Neural progenitor cell (in vitro differentiated cells): Measurements from ENCODE around the gene CDC23. TPM values are rescaled to one million over a fixed set of nuclear protein-coding genes. Genes with fewer than 3 reads are reported as not detected.
"Not testable (repeated sequence)": the region's sequence is repeated elsewhere in the genome, so short reads cannot be mapped to it uniquely, and the experiment has no call there.

Source experiments
- DNase-seq: peaks from one replicate; pipeline ENCODE4 v3.0.0-alpha.2; 2016; ENCODE audit warnings: low spot score
- H2AFZ ChIP-seq: fragments of 200-600 bp; sonication (generic); replicated peaks from 2 replicates; pipeline ENCODE4 v1.6.1; 2016; ENCODE audit warnings: antibody characterized with exemption
- H3F3A ChIP-seq: fragments of 200-600 bp; sonication (generic); 2 replicates; pipeline ENCODE4 v1.6.1; 2016; ENCODE audit warnings: antibody characterized with exemption, low read depth
- H3K27ac ChIP-seq: fragments of 200-600 bp; sonication (generic); 2 replicates; pipeline ENCODE4 v1.5.1; 2016; ENCODE audit warnings: mild to moderate bottlenecking
- H3K27me3 ChIP-seq: fragments of 200-600 bp; sonication (generic); 2 replicates; pipeline ENCODE4 v1.6.1; 2016; ENCODE audit warnings: mild to moderate bottlenecking, moderate library complexity
- H3K36me3 ChIP-seq: fragments of 200-600 bp; sonication (generic); 2 replicates; pipeline ENCODE4 v1.5.1; 2016
- H3K4me1 ChIP-seq: fragments of 200-600 bp; sonication (generic); 2 replicates; pipeline ENCODE4 v1.6.1; 2016; ENCODE audit warnings: mixed run types
- H3K4me2 ChIP-seq: fragments of 200-600 bp; sonication (generic); 2 replicates; pipeline ENCODE4 v1.6.1; 2016
- H3K4me3 ChIP-seq: fragments of 200-600 bp; sonication (generic); 2 replicates; pipeline ENCODE4 v1.5.1; 2016
- H3K79me2 ChIP-seq: fragments of 200-600 bp; sonication (generic); 2 replicates; pipeline ENCODE4 v1.6.1; 2016; ENCODE audit warnings: low read depth
- H3K9ac ChIP-seq: fragments of 200-600 bp; sonication (generic); 2 replicates; pipeline ENCODE4 v1.6.1; 2016
- H3K9me3 ChIP-seq: fragments of 200-600 bp; sonication (generic); 2 replicates; pipeline ENCODE4 v1.5.1; 2016; ENCODE audit warnings: low read depth
- H4K20me1 ChIP-seq: fragments of 200-600 bp; sonication (generic); 2 replicates; pipeline ENCODE4 v1.6.1; 2016; ENCODE audit warnings: low read depth
- H3K27ac Mint-ChIP-seq: 3 replicates; pipeline ENCODE4 v1.8.0; 2021; ENCODE audit warnings: mixed read lengths
- H3K27me3 Mint-ChIP-seq: 2 replicates; pipeline ENCODE4 v1.8.0; 2022; ENCODE audit warnings: low read depth, mild to moderate bottlenecking, inconsistent platforms, moderate library complexity, mixed read lengths; ENCODE audit not compliant: insufficient read depth
- H3K36me3 Mint-ChIP-seq: 3 replicates; pipeline ENCODE4 v1.8.0; 2021; ENCODE audit warnings: mixed read lengths
- H3K4me1 Mint-ChIP-seq: 3 replicates; pipeline ENCODE4 v1.8.0; 2021; ENCODE audit warnings: mixed read lengths
- H3K4me3 Mint-ChIP-seq: 3 replicates; pipeline ENCODE4 v1.8.0; 2021; ENCODE audit warnings: mild to moderate bottlenecking, moderate library complexity, mixed read lengths
- H3K9me3 Mint-ChIP-seq: 3 replicates; pipeline ENCODE4 v1.8.0; 2020; ENCODE audit warnings: mixed read lengths
- EZH2 ChIP-seq: fragments of 200-600 bp; sonication (generic); IDR thresholded peaks from 2 replicates; pipeline ENCODE4 v1.6.1; 2017; ENCODE audit warnings: antibody characterized with exemption, mild to moderate bottlenecking, moderate library complexity
- EZH2phosphoT487 ChIP-seq: fragments of 200-600 bp; sonication (generic); IDR thresholded peaks from 2 replicates; pipeline ENCODE4 v1.6.1; 2017; ENCODE audit warnings: antibody characterized with exemption
- total RNA-seq: library from RNA; depleted of rRNA; stranded (reverse); fragments of >200 nt; gene quantifications from 2 replicates; pipeline ENCODE4 v1.2.3, GENCODE V29; 2015; ENCODE audit warnings: low replicate concordance
- TF ChIP-seq, protein P1 (sequence below): fragments of 200-600 bp; sonication (generic); IDR thresholded peaks from 2 replicates; pipeline ENCODE4 v1.5.1; 2017; ENCODE audit warnings: antibody characterized with exemption, mild to moderate bottlenecking

The CDC23 gene
- total RNA-seq, 1 donor from 2014 or later, result 83.3 TPM

DNA sequence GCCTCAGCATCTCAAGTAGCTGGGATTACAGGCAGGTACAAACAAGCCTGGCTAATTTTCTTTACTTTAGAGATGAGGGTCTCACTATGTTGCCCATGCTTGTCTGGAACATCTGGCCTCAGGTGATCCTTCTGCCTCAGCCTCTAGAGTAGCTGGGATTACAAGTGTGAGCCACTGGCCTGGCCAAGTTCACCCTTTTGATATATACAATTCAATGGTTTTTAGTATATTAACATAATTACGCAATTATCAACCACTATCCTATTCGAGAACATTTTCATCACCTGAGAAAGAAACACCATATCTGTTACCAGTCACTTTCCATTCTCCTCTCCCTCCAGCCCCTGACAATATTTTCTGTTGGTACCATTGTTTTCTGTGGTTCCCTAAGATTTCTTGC, 3.7 kb upstream of the CDC23 start:
- no peak overlapping the region for H3K27ac ChIP-seq
- Mint-ChIP-seq H3K27ac (no peak overlapping the region), H3K9me3 (no peaks in the 10 kb centered on the region), H3K4me3 (no peak overlapping the region), H3K4me1 (peaks cover 14% of the 10 kb centered on the region), H3K36me3 (peaks cover 2% of the 10 kb centered on the region), H3K27me3 (peaks cover 2% of the 10 kb centered on the region)
- no peak overlapping the region for H3K9ac ChIP-seq
- TF ChIP-seq EZH2 (no peak), EZH2phosphoT487 (no peak)
- TF ChIP-seq, protein P1, sequence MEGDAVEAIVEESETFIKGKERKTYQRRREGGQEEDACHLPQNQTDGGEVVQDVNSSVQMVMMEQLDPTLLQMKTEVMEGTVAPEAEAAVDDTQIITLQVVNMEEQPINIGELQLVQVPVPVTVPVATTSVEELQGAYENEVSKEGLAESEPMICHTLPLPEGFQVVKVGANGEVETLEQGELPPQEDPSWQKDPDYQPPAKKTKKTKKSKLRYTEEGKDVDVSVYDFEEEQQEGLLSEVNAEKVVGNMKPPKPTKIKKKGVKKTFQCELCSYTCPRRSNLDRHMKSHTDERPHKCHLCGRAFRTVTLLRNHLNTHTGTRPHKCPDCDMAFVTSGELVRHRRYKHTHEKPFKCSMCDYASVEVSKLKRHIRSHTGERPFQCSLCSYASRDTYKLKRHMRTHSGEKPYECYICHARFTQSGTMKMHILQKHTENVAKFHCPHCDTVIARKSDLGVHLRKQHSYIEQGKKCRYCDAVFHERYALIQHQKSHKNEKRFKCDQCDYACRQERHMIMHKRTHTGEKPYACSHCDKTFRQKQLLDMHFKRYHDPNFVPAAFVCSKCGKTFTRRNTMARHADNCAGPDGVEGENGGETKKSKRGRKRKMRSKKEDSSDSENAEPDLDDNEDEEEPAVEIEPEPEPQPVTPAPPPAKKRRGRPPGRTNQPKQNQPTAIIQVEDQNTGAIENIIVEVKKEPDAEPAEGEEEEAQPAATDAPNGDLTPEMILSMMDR, result no peak
- no peaks in the 10 kb centered on the region for H3K36me3 ChIP-seq
- H4K20me1 ChIP-seq, result no peaks in the 10 kb centered on the region
- H3K79me2 ChIP-seq, result peaks cover 13% of the 10 kb centered on the region
- no peak overlapping the region for H2AFZ ChIP-seq
- DNase-seq, result no peak
- H3K4me2 ChIP-seq, result no peak overlapping the region
- H3K9me3 ChIP-seq, result no peaks in the 10 kb centered on the region
- H3K4me3 ChIP-seq, result no peak overlapping the region
- peaks cover 6% of the 10 kb centered on the region for H3K4me1 ChIP-seq
- peaks cover 4% of the 10 kb centered on the region for H3F3A ChIP-seq
- H3K27me3 ChIP-seq, result no peaks in the 10 kb centered on the region

DNA sequence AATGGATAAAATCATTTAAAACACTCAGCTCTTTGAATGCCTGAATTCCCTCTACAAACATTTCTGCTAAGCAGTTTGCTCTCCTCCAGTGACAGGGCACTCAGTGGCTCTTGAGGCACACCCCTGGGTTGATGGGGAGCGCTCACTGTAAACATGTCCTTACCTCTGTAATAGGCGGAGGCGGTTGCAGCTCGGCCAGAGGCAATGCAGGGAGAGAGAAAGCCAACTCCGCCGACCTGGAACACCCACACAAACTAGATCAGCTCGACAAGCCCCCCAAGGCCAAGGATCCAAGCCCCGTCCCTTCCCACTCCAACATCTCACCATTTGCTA, 329 bp downstream of the CDC23 start:
- Histone ChIP-seq H3K36me3 (no peaks in the 10 kb centered on the region), H3K79me2 (peaks cover 54% of the 10 kb centered on the region)

DNA sequence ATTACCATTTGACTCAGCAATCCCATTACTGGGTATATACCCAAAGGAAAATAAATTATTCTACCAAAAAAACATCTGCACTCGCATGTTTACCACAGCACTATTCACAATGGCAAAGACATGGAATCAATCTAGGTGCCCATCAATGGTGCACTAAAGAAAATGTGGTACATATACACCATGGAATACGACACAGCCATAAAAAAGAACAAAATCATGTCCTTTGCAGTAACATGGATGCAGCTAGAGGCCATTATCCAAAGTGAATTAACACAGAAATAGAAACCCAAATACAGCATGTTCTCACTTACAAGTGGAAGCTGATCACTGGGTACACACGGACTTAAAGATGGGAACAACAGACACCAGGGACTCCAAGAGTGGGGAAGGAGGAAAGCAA, 2.1 kb downstream of the CDC23 start:
- peaks cover 6% of the 10 kb centered on the region for H4K20me1 ChIP-seq
- Mint-ChIP-seq H3K27me3 (peaks cover 2% of the 10 kb centered on the region), H3K36me3 (peaks cover 8% of the 10 kb centered on the region), H3K4me3 (peak overlapping the region; percentile 65), H3K27ac (no peak overlapping the region), H3K4me1 (peaks cover 19% of the 10 kb centered on the region), H3K9me3 (no peaks in the 10 kb centered on the region)
- H3F3A ChIP-seq, result peaks cover 7% of the 10 kb centered on the region
- H2AFZ ChIP-seq, result no peak overlapping the region
- H3K27ac ChIP-seq, result no peak overlapping the region
- H3K4me1 ChIP-seq, result peaks cover 6% of the 10 kb centered on the region
- no peaks in the 10 kb centered on the region for H3K27me3 ChIP-seq
- H3K4me2 ChIP-seq, result no peak overlapping the region
- peaks cover 72% of the 10 kb centered on the region for H3K79me2 ChIP-seq
- H3K9me3 ChIP-seq, result no peaks in the 10 kb centered on the region
- H3K4me3 ChIP-seq, result no peak overlapping the region
- no peaks in the 10 kb centered on the region for H3K36me3 ChIP-seq
- no peak for DNase-seq
- H3K9ac ChIP-seq, result no peak overlapping the region
- TF ChIP-seq EZH2, result no peak
- no peak for TF ChIP-seq EZH2phosphoT487
- TF ChIP-seq, protein P1, result no peak

More for the DNA sequence above, 329 bp downstream of the CDC23 start:
- peak overlapping the region; percentile 69 for H3K27ac ChIP-seq
- Mint-ChIP-seq H3K4me1 (peaks cover 19% of the 10 kb centered on the region), H3K9me3 (no peaks in the 10 kb centered on the region), H3K36me3 (peaks cover 6% of the 10 kb centered on the region), H3K27ac (peak overlapping the region; percentile 91), H3K27me3 (peaks cover 2% of the 10 kb centered on the region), H3K4me3 (peak overlapping the region; percentile 100)
- peak overlapping the region; percentile 87 for H3K4me2 ChIP-seq
- H3F3A ChIP-seq, result peaks cover 4% of the 10 kb centered on the region
- peaks cover 1% of the 10 kb centered on the region for H4K20me1 ChIP-seq
- H3K4me3 ChIP-seq, result peak overlapping the region; percentile 95
- peaks cover 6% of the 10 kb centered on the region for H3K4me1 ChIP-seq
- H3K9ac ChIP-seq, result peak overlapping the region; percentile 97
- H3K27me3 ChIP-seq, result no peaks in the 10 kb centered on the region
- peak; percentile 43 for DNase-seq
- no peaks in the 10 kb centered on the region for H3K9me3 ChIP-seq
- peak overlapping the region; percentile 72 for H2AFZ ChIP-seq
- TF ChIP-seq EZH2phosphoT487 (no peak), EZH2 (no peak)
- TF ChIP-seq, protein P1, result no peak

DNA sequence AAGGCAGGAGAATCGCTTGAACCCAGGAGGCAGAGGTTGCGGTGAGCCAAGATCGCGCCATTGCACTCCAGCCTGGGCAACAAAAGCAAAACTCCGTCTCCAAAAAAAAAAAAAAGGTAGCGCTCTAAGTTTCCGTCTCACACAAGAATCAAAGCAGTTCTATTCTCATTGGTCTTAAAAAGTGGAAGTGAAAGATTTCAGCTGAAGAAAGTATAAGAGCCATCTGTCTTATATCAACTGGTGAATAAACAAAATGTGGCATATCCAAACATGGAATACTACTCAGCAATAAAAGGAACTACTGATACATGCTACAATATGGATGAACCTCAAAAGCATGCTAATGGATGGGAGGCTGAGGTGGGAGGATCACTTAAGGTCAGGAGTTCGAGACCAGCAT, 19.3 kb downstream of the CDC23 start:
- not testable (repeated sequence) for H3K4me2 ChIP-seq, H3K9me3 ChIP-seq, H3K4me3 ChIP-seq, H3K27me3 Mint-ChIP-seq, H3K9ac ChIP-seq, H3K27ac ChIP-seq, H4K20me1 ChIP-seq, H3K27me3 ChIP-seq, H3K4me1 Mint-ChIP-seq, H3K9me3 Mint-ChIP-seq, H2AFZ ChIP-seq, H3K27ac Mint-ChIP-seq, H3K4me1 ChIP-seq, H3K4me3 Mint-ChIP-seq, H3K79me2 ChIP-seq, DNase-seq
- peaks cover 11% of the 10 kb centered on the region for H3K36me3 ChIP-seq
- peaks cover 18% of the 10 kb centered on the region for H3K36me3 Mint-ChIP-seq
- peaks cover 20% of the 10 kb centered on the region for H3F3A ChIP-seq
